Smooth muscle cell (in vitro differentiated cells): ENCODE data around the gene NPPC. TPM values are rescaled to one million over a fixed set of nuclear protein-coding genes. Genes with fewer than 3 reads are reported as not detected.

Experiments used
- DNase-seq: peaks from one replicate; lab custom pipeline; 2025; ENCODE audit not compliant: unreplicated experiment; lab: John Stamatoyannopoulos, UW
- H2AFZ ChIP-seq: fragments of 200-600 bp; sonication (generic); 2 replicates; pipeline ENCODE4 v1.6.0; 2016; ENCODE audit warnings: antibody characterized with exemption, low read depth, mild to moderate bottlenecking
- H3F3A ChIP-seq: fragments of 200-600 bp; sonication (generic); 2 replicates; pipeline ENCODE4 v1.6.0; 2017; ENCODE audit warnings: antibody characterized with exemption, low read depth
- H3K27ac ChIP-seq: fragments of 200-600 bp; sonication (generic); 2 replicates; pipeline ENCODE4 v1.5.1; 2016; ENCODE audit warnings: low read depth, mild to moderate bottlenecking
- H3K27me3 ChIP-seq: fragments of 200-600 bp; sonication (generic); 2 replicates; pipeline ENCODE4 v1.6.1; 2016; ENCODE audit warnings: low read depth, mild to moderate bottlenecking
- H3K36me3 ChIP-seq: fragments of 200-600 bp; sonication (generic); 2 replicates; pipeline ENCODE4 v1.5.1; 2016; ENCODE audit warnings: low read depth
- H3K4me1 ChIP-seq: fragments of 200-600 bp; sonication (generic); 2 replicates; pipeline ENCODE4 v1.5.1; 2016; ENCODE audit warnings: low read depth
- H3K4me2 ChIP-seq: fragments of 200-600 bp; sonication (generic); 2 replicates; pipeline ENCODE4 v1.6.0; 2016; ENCODE audit warnings: mild to moderate bottlenecking
- H3K4me3 ChIP-seq: fragments of 200-600 bp; sonication (generic); 2 replicates; pipeline ENCODE4 v1.5.1; 2016; ENCODE audit warnings: mild to moderate bottlenecking
- H3K79me2 ChIP-seq: fragments of 200-600 bp; sonication (generic); 2 replicates; pipeline ENCODE4 v1.6.0; 2016; ENCODE audit warnings: low read depth, mild to moderate bottlenecking
- H3K9ac ChIP-seq: fragments of 200-600 bp; sonication (generic); 2 replicates; pipeline ENCODE4 v1.6.0; 2016; ENCODE audit warnings: low read depth
- H3K9me3 ChIP-seq: fragments of 200-600 bp; sonication (generic); replicated peaks from 2 replicates; pipeline ENCODE4 v1.5.1; 2016; ENCODE audit warnings: low read depth
- H4K20me1 ChIP-seq: fragments of 200-600 bp; sonication (generic); 2 replicates; pipeline ENCODE4 v1.6.0; 2016; ENCODE audit warnings: low read depth
- WGBS: methylation state at CpG from one replicate; pipeline ENCODE4 v1.1.7; 2016; ENCODE audit warnings: low lambda C conversion rate; 5-methylcytosine and 5-hydroxymethylcytosine counted together
- polyA plus RNA-seq: library from polyadenylated mRNA; unstranded; fragments of >200 nt; fragmentation: Nextera tagmentation; extraction: Ambion mirVana; gene quantifications from 2 replicates; pipeline ENCODE4 v1.2.1, GENCODE V29; 2016
- total RNA-seq: library from RNA; depleted of rRNA; stranded (reverse); fragments of >200 nt; gene quantifications from 2 replicates; pipeline ENCODE4 v1.2.3, GENCODE V29; 2014
- TF ChIP-seq, protein P1 (sequence below): fragments of 200-600 bp; sonication (generic); IDR thresholded peaks from 2 replicates; pipeline ENCODE4 v1.5.1; 2017; ENCODE audit warnings: borderline replicate concordance, mild to moderate bottlenecking, antibody characterized with exemption; ENCODE audit not compliant: insufficient read depth, poor library complexity, severe bottlenecking

The NPPC gene
- total and polyA plus RNA-seq, 2 experiments from 2014 or later = 0.21 TPM; not detected in 1

DNA sequence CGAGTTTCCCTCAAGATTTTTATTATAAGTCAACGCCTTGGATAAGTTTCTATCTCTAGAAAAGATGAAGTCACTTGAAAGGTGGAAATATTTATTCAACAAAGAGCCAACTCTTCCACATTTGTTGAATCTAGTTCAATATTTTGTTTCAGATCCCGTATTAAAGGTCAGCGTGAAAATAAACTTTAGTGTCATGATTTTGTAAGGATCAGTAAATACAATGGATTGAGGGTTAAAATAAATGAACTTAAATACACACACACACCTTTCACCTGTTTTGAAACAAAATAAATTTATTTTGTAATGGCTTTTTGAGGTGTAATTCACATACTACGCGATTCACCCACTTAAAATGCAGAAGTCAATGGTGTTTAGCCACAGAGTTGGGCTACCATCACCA is 16.0 kb upstream of the NPPC start:
- Histone ChIP-seq H3K4me1 (no peaks in the 10 kb centered on the region), H3F3A (no peaks in the 10 kb centered on the region), H2AFZ (no peak overlapping the region), H3K27me3 (no peaks in the 10 kb centered on the region), H3K9ac (no peak overlapping the region), H3K4me3 (no peak overlapping the region), H4K20me1 (no peaks in the 10 kb centered on the region), H3K4me2 (no peak overlapping the region), H3K79me2 (no peaks in the 10 kb centered on the region), H3K9me3 (no peaks in the 10 kb centered on the region), H3K36me3 (no peaks in the 10 kb centered on the region), H3K27ac (no peak overlapping the region)
- TF ChIP-seq, protein P1, sequence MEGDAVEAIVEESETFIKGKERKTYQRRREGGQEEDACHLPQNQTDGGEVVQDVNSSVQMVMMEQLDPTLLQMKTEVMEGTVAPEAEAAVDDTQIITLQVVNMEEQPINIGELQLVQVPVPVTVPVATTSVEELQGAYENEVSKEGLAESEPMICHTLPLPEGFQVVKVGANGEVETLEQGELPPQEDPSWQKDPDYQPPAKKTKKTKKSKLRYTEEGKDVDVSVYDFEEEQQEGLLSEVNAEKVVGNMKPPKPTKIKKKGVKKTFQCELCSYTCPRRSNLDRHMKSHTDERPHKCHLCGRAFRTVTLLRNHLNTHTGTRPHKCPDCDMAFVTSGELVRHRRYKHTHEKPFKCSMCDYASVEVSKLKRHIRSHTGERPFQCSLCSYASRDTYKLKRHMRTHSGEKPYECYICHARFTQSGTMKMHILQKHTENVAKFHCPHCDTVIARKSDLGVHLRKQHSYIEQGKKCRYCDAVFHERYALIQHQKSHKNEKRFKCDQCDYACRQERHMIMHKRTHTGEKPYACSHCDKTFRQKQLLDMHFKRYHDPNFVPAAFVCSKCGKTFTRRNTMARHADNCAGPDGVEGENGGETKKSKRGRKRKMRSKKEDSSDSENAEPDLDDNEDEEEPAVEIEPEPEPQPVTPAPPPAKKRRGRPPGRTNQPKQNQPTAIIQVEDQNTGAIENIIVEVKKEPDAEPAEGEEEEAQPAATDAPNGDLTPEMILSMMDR = no peak
- no peak for DNase-seq
- 89% methylated on average over 6 of the region's 6 CpGs for WGBS

DNA sequence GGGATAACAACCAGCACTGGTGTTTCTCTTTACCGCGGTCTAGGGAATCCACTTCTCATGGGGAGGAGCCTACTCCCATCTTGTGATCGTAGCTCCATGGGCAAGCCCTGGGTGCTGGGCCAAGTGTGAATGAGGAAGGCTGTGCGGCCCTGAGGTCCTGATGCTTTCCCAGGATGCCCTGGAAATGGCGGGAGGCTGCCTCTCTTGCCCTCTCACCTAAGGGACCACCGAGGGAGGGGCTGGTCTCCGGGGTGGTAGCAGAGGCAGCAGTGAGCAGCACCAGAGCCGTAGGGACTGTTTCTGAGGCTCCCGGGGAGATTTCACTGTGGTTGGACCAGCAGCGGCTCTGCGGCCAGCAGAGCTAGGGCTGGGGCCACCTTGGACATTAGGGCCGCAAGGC is 15.5 kb upstream of the NPPC start:
- Histone ChIP-seq H3K36me3 (no peaks in the 10 kb centered on the region), H3K4me2 (no peak overlapping the region), H3K9me3 (no peaks in the 10 kb centered on the region), H3K79me2 (no peaks in the 10 kb centered on the region), H3K4me3 (no peak overlapping the region), H3K27me3 (no peaks in the 10 kb centered on the region), H3K4me1 (no peaks in the 10 kb centered on the region), H3K27ac (no peak overlapping the region), H3F3A (no peaks in the 10 kb centered on the region), H3K9ac (no peak overlapping the region), H4K20me1 (no peaks in the 10 kb centered on the region), H2AFZ (no peak overlapping the region)
- DNase-seq = no peak
- TF ChIP-seq, protein P1 = no peak
- 86% methylated on average over 12 of the region's 12 CpGs for WGBS

DNA sequence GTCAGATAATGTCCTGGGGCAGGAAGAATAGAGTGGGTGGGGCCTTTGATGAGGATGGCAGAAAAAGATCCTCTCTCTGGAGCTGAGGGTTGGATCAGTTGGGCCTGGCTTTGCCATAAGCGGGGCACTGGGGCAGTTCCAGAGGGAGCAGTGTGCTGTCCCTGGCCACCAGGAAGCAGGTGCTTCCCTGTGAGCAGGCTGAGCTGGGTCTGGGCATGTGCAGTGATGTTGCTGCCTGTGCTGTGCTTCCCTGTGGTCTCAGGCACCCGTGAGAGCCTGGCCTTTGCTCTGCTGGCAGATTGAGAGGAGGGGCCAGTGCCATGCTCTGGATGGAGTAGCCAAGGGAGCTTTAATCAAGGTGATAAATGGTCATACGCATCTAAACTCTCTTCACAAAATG is 14.6 kb upstream of the NPPC start:
- TF ChIP-seq, protein P1 = no peak
- 90% methylated on average over 3 of the region's 3 CpGs for WGBS
- DNase-seq = no peak

DNA sequence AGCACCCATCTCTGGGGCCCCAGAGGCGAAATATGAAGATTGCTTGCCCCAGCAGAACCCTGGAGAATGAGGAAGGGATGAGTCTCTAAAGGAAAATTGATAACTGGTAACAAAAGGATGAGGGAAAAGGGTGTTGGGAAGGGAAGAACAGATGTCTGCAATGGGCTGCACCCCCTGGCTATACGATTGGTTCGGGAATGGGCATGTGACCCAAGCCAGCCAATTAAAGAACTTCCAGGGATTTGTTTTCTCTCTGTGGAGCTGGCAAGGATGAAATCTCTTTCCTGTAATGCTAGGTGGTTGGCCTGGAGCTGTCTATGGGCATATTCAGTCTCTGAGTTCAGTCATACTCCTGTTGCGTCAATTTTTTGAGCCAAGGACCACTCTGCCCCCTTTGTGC is 12.8 kb upstream of the NPPC start:
- no peak overlapping the region for H3K4me3 ChIP-seq
- no peaks in the 10 kb centered on the region for H3K79me2 ChIP-seq
- no peak overlapping the region for H3K27ac ChIP-seq
- 94% methylated on average over 4 of the region's 4 CpGs for WGBS
- H3K27me3 ChIP-seq = no peaks in the 10 kb centered on the region
- DNase-seq = no peak
- no peak overlapping the region for H3K4me2 ChIP-seq
- H4K20me1 ChIP-seq = no peaks in the 10 kb centered on the region
- no peak overlapping the region for H2AFZ ChIP-seq
- no peaks in the 10 kb centered on the region for H3K4me1 ChIP-seq
- H3K36me3 ChIP-seq = no peaks in the 10 kb centered on the region
- no peak overlapping the region for H3K9ac ChIP-seq
- TF ChIP-seq, protein P1 = no peak
- no peaks in the 10 kb centered on the region for H3K9me3 ChIP-seq
- H3F3A ChIP-seq = no peaks in the 10 kb centered on the region

More for the DNA sequence above, 14.6 kb upstream of the NPPC start:
- H3K36me3 ChIP-seq = no peaks in the 10 kb centered on the region
- H3K27me3 ChIP-seq = no peaks in the 10 kb centered on the region
- no peaks in the 10 kb centered on the region for H3K79me2 ChIP-seq
- no peaks in the 10 kb centered on the region for H3K4me1 ChIP-seq
- H4K20me1 ChIP-seq = no peaks in the 10 kb centered on the region
- H3K4me3 ChIP-seq = no peak overlapping the region
- H3K27ac ChIP-seq = no peak overlapping the region
- H3K9ac ChIP-seq = no peak overlapping the region
- no peaks in the 10 kb centered on the region for H3K9me3 ChIP-seq
- no peaks in the 10 kb centered on the region for H3F3A ChIP-seq
- no peak overlapping the region for H2AFZ ChIP-seq
- H3K4me2 ChIP-seq = no peak overlapping the region
